Right lobe of liver (tissue), 6 donors: ENCODE measurements around the gene TSTD1. TPM values are rescaled to one million over a fixed set of nuclear protein-coding genes. Genes with fewer than 3 reads are reported as not detected.

ENCODE experiments used
- ATAC-seq, 4 donors: fragments of 200-7000 bp; cut with Tn5 transposase; one replicate each; pipeline ENCODE4 v1.9.1; 2020; ENCODE audit warnings: mild to moderate bottlenecking in 4 of 4, moderate library complexity in 4 of 4
- DNase-seq, 3 donors: peaks; one replicate each; pipeline ENCODE4 v3.0.0-alpha.2; 2020
- H3K27ac ChIP-seq, 3 donors: fragments of 200-600 bp; one replicate each; pipeline ENCODE4 v1.8.0; 2022
- H3K27me3 ChIP-seq, 2 donors: fragments of 200-600 bp; one replicate each; pipeline ENCODE4 v1.8.0; 2022
- H3K36me3 ChIP-seq, 4 donors: fragments of 200-600 bp; sonication (generic) in 1 of 4; one replicate each; pipeline versions ENCODE4 v1.5.1 to v1.8.0; 2017 to 2022; ENCODE audit warnings: control low read depth in 1 of 4
- H3K4me1 ChIP-seq, 4 donors: fragments of 200-600 bp; sonication (generic) in 1 of 4; one replicate each; pipeline versions ENCODE4 v1.5.1 to v1.8.0; 2017 to 2022; ENCODE audit warnings: control low read depth in 1 of 4
- H3K4me3 ChIP-seq, 3 donors: fragments of 200-600 bp; one replicate each; pipeline ENCODE4 v1.8.0; 2022
- H3K9me3 ChIP-seq, 4 donors: fragments of 200-600 bp; sonication (generic) in 1 of 4; one replicate each; pipeline versions ENCODE4 v1.5.1 to v1.8.0; 2017 to 2022; ENCODE audit warnings: control low read depth in 1 of 4
- POLR2A ChIP-seq: fragments of 450-650 bp; IDR thresholded peaks from one replicate; pipeline ENCODE4 v1.6.1; 2017; ENCODE audit warnings: antibody characterized with exemption, mild to moderate bottlenecking
- WGBS: methylation state at CpG from one replicate; pipeline ENCODE4 v1.1.6; 2018; ENCODE audit warnings: low coverage, low lambda C conversion rate; ENCODE audit not compliant: insufficient coverage; ENCODE audit errors: missing lambda C conversion rate; 5-methylcytosine and 5-hydroxymethylcytosine counted together
- intact Hi-C, 2 donors: fragments of 100-400 bp; cut with DNase I; formaldehyde crosslinking; loops; one replicate each; pipeline versions ENCODE4 v1.11.2 to v1.14.1; 2022
- total RNA-seq, 6 experiments: library from RNA; depleted of rRNA in 2 of 6; stranded (reverse); fragments of >200 nt in 2 of 6; fragmentation: NEBNext Ultra II Directional in 3 of 6; extraction: Animal tissue kit (Norgen Biotek cat#: 25700) in 3 of 6; gene quantifications; one replicate each; pipeline versions ENCODE4 v1.1.0 to v1.2.4, GENCODE V29; 2016 to 2023
- TF ChIP-seq, protein P1 (sequence below), 4 donors: fragments of 200-600 bp in 3 of 4; fragments of 450-650 bp in 1 of 4; IDR thresholded peaks; one replicate each; pipeline versions ENCODE4 v1.5.1 to v1.8.0; 2016 to 2022; ENCODE audit warnings: antibody characterized with exemption in 4 of 4, mild to moderate bottlenecking in 2 of 4
- donor health status: DM: no; HTN: yes; CAD: no.
- donor health status: DM: no; HTN: no; CAD: no.
- donor health status: DM: no; HTN: no; CAD: no.
- donor health status: DM: no; HTN: yes; CAD: no.
- donor health status: DM: no; HTN: yes; CAD: no.

TSTD1 gene
- total RNA-seq, 6 experiments from 2014 or later = 16.3 to 60.8 (median 28.3) TPM

DNA sequence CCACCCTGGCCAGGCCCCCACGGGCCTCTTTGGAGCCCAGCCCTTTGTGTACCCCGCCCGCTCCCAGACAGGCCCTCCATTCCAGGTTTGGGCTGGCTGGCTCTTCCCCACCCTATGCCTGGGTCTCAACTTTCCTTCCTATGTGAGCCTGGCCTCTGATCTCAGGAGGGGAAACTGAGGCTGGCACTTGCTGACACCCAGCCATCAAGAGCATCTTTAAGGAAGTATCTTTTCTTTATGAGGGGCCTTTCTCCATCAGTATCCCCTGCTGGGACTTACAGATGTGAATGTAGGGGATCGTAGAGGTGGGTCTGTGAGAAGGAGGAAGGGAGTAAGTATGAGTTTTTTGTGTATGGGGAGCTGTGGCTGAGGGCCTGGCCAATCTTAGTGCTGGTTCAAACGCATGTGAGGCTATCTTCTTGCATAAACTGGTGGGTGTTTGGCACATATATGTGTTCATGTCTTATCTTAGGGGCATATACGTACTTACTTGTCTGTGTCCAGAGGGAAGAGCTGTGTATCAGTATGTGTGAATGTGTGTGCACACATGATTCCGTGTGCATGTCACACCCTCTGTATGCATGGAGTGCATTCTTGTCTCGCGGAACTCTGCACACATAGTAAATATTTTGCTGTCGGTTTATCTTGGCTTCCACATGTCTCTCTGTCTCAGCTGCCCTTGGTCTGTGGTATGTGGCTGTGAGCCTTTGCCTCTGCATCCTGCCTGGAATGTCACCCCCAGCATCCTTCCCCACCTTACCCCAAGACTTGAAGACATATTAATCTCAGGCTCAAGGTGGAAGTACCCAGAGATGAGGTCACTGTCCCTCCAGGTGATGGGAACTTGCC is 45.2 kb upstream of the TSTD1 start:
- Histone ChIP-seq H3K36me3 (no peaks in the 10 kb centered on the region), H3K4me3 (no peak overlapping the region), H3K27me3 (no peaks in the 10 kb centered on the region), H3K27ac (no peak overlapping the region), H3K9me3 (no peaks in the 10 kb centered on the region), H3K4me1 (no peaks in the 10 kb centered on the region)
- no peak for TF ChIP-seq POLR2A
- TF ChIP-seq, protein P1, sequence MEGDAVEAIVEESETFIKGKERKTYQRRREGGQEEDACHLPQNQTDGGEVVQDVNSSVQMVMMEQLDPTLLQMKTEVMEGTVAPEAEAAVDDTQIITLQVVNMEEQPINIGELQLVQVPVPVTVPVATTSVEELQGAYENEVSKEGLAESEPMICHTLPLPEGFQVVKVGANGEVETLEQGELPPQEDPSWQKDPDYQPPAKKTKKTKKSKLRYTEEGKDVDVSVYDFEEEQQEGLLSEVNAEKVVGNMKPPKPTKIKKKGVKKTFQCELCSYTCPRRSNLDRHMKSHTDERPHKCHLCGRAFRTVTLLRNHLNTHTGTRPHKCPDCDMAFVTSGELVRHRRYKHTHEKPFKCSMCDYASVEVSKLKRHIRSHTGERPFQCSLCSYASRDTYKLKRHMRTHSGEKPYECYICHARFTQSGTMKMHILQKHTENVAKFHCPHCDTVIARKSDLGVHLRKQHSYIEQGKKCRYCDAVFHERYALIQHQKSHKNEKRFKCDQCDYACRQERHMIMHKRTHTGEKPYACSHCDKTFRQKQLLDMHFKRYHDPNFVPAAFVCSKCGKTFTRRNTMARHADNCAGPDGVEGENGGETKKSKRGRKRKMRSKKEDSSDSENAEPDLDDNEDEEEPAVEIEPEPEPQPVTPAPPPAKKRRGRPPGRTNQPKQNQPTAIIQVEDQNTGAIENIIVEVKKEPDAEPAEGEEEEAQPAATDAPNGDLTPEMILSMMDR (IDR thresholded peaks at IDR 0.05) = no peak
- ATAC-seq = no peak
- WGBS = 64% methylated on average over 2 of the region's 10 CpGs
- intact Hi-C loops = no loop called here
- no peak for DNase-seq

DNA sequence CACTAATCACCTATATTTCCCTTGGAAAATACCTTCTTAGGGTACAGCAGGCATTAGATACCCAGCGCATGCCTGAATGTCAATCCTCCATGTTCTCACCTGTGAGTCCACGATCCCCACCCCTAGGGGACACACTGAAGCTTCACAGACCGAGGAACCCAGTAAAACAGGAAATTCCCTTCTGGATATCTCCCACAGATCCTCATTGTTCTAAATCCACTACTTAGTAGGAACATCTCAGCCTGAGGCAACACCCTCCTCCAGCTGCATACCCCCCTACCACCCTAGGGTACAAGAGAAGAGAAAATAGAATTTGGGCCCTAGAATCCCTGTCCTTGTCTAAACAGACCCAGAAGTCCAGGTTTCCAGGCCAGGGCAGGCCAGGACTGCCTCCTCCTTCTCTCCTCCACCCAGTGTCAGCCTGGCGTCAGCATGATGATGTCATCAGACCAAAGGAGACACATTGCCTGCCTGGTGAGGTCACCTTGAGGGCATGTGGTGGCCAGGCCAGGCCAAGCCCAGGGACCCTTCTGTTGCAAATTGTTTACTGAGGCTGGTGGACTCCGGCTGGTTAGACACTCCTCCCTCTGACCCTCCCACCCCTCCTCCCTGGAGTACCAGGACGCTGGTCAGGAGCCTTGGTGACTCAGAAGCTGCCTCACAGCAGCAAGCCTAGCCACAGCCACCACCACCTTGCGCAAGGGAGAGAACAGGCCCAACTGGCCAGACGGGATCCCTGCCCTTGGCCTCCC is 44.4 kb upstream of the TSTD1 start:
- WGBS = 47% methylated on average over 5 of the region's 8 CpGs
- TF ChIP-seq, protein P1 (IDR thresholded peaks at IDR 0.05) = no peak
- no peak for TF ChIP-seq POLR2A
- Histone ChIP-seq H3K36me3 (no peaks in the 10 kb centered on the region), H3K27ac (no peak overlapping the region), H3K4me1 (no peaks in the 10 kb centered on the region), H3K4me3 (no peak overlapping the region), H3K27me3 (no peaks in the 10 kb centered on the region), H3K9me3 (no peaks in the 10 kb centered on the region)
- ATAC-seq (peak; percentile 40 to 90 (median 60)), DNase-seq (peak in 1 of 3 donors; percentile 70)
- intact Hi-C loops = no loop called here

DNA sequence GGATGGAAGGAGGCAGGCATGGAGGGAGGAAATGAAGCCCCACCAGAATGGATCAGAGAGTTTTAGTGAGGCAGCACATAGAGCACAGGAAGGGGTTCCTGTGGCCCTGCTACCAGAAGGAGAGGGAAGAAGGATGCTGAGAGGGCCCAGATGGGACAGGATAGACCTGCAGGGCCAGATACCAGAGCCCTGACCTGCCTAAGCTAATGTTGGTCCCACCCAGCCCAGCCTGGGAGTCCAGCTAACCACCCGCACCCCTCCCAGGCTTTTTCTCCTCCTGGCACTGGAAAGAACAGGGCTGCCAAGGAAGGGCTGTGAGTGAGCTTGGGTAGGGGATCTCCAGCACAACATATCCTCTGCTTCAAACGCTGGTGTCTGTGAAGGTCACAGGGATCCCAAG is 43.7 kb upstream of the TSTD1 start:
- DNase-seq (no peak), ATAC-seq (no peak)
- TF ChIP-seq, protein P1 (IDR thresholded peaks at IDR 0.05) = no peak
- TF ChIP-seq POLR2A = no peak
- no peaks in the 10 kb centered on the region for H3K9me3 ChIP-seq
- intact Hi-C loops = no loop called here
- H3K27me3 ChIP-seq = no peaks in the 10 kb centered on the region
- no peak overlapping the region for H3K27ac ChIP-seq
- WGBS = no CpG with 5 or more reads among the region's 2 CpGs
- H3K4me3 ChIP-seq = no peak overlapping the region
- H3K4me1 ChIP-seq = no peaks in the 10 kb centered on the region
- H3K36me3 ChIP-seq = no peaks in the 10 kb centered on the region

DNA sequence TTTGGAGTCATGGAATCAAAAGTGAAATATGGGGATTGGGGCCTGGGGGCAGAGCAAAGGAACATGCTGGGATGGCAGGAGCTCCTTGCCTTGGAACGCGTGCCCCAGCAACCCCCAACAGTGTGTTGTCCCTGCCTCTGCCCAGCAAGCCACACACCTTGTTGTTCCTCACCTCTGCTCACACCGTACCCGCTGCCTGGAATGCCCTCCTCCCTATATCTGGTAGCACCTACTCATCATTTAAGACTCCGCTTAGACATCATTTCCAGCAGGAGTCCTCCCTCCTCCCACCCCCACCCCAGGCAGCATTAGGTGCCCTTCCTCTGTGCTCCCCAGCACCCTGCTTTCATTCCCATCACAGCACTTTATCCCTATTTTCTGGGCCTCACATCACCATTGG is 42.8 kb upstream of the TSTD1 start:
- H3K4me1 ChIP-seq = no peaks in the 10 kb centered on the region
- H3K36me3 ChIP-seq = no peaks in the 10 kb centered on the region
- TF ChIP-seq, protein P1 (IDR thresholded peaks at IDR 0.05) = no peak
- no peak for TF ChIP-seq POLR2A
- H3K27ac ChIP-seq = no peak overlapping the region
- no peak overlapping the region for H3K4me3 ChIP-seq
- DNase-seq = no peak
- ATAC-seq = no peak
- H3K27me3 ChIP-seq = no peaks in the 10 kb centered on the region
- 64% methylated on average over 3 of the region's 5 CpGs for WGBS
- intact Hi-C loops = no loop called here
- no peaks in the 10 kb centered on the region for H3K9me3 ChIP-seq
